Measurements from ENCODE around the gene INSR. TPM values are rescaled to one million over a fixed set of nuclear protein-coding genes. Genes with fewer than 3 reads are reported as not detected.

The INSR gene
- total RNA-seq, 1 experiment from 2014 or later = 13.7 TPM

DNA sequence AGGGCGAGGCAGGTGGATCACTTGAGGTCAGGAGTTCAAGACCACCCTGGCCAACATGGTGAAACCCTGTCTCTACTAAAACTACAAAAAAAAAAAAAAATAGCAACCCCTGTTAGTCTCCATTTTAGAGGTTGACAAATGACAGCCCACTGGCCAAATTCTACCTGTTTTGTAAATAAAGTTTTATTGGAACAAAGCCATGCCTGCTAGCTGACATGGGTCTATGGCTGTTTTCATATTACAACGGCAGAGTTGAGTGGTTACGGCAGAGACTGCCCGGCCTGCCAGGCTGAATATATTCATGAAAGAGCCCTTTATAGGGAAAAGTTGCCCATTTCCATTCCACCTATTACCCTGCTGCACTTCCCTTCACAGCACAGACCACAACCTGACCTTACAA lies 121.4 kb downstream of the INSR start:
- H3K79me2 ChIP-seq (ENCODE audit: low read length) = no peaks in the 10 kb centered on the region
- no peaks in the 10 kb centered on the region for H3K27me3 ChIP-seq (ENCODE audit: low read length)
- no peaks in the 10 kb centered on the region for H4K20me1 ChIP-seq (ENCODE audit: low read length)
- H3K4me2 ChIP-seq (ENCODE audit: low read length) = no peak overlapping the region
- no TSS peak for BruUV-seq (replicated peaks)
- no peak overlapping the region for H2AFZ ChIP-seq (ENCODE audit: low read length)
- DNase-seq (no peak), ATAC-seq (no peak)
- H3K9ac ChIP-seq (ENCODE audit: low read length) = no peak overlapping the region
- H3K4me1 ChIP-seq (ENCODE audit: insufficient read depth, low read length) = no peaks in the 10 kb centered on the region
- no peak overlapping the region for H3K4me3 ChIP-seq (ENCODE audit: low read length)
- H3K36me3 ChIP-seq (ENCODE audit: low read depth, low read length) = peaks cover 16% of the 10 kb centered on the region; the same call in 1 of the 2 replicates
- no peak for TF ChIP-seq EZH2phosphoT487 (IDR thresholded peaks at IDR 0.05; ENCODE audit: borderline replicate concordance, low read length)
- TF ChIP-seq EZH2 (IDR thresholded peaks at IDR 0.05; ENCODE audit: low read length, unreplicated experiment) = no peak
- TF ChIP-seq CTCF (conservative IDR thresholded peaks at IDR 0.05; ENCODE audit: low read depth, low read length) = no peak
- no peaks in the 10 kb centered on the region for H3K9me3 ChIP-seq (ENCODE audit: low read length)
- no peaks in the 10 kb centered on the region for H3K9me2 ChIP-seq (replicated peaks; ENCODE audit: low read length)
- POLR2A ChIA-PET (ENCODE audit: unreplicated experiment) = no interaction called here
- intact Hi-C loops (cut with micrococcal nuclease) = no loop called here
- H3F3A ChIP-seq (ENCODE audit: low read length, unreplicated experiment) = no peaks in the 10 kb centered on the region
- CTCF ChIA-PET = no interaction called here
- H3K27ac ChIP-seq (ENCODE audit: low read length) = no peak overlapping the region

GRCh38 chr19:7170983-7171382 lies 123.2 kb downstream of the INSR start:
- no peak for DNase-seq
- Histone ChIP-seq H2AFZ (ENCODE audit: low read length) (no peak overlapping the region), H3K9me2 (replicated peaks; ENCODE audit: low read length) (no peaks in the 10 kb centered on the region), H3K36me3 (ENCODE audit: low read depth, low read length) (peaks cover 16% of the 10 kb centered on the region; the same call in 1 of the 2 replicates), H3K4me3 (ENCODE audit: low read length) (no peak overlapping the region), H3F3A (ENCODE audit: low read length, unreplicated experiment) (no peaks in the 10 kb centered on the region), H4K20me1 (ENCODE audit: low read length) (no peaks in the 10 kb centered on the region), H3K9ac (ENCODE audit: low read length) (no peak overlapping the region), H3K27ac (ENCODE audit: low read length) (no peak overlapping the region), H3K79me2 (ENCODE audit: low read length) (no peaks in the 10 kb centered on the region), H3K27me3 (ENCODE audit: low read length) (no peaks in the 10 kb centered on the region), H3K9me3 (ENCODE audit: low read length) (no peaks in the 10 kb centered on the region), H3K4me2 (ENCODE audit: low read length) (no peak overlapping the region), H3K4me1 (ENCODE audit: insufficient read depth, low read length) (no peaks in the 10 kb centered on the region)
- intact Hi-C loops (cut with micrococcal nuclease) = no loop called here
- POLR2A ChIA-PET (ENCODE audit: unreplicated experiment) = no interaction called here
- CTCF ChIA-PET = no interaction called here
- no peak for ATAC-seq
- BruUV-seq (replicated peaks) = no TSS peak
- TF ChIP-seq CTCF (conservative IDR thresholded peaks at IDR 0.05; ENCODE audit: low read depth, low read length) (no peak), EZH2phosphoT487 (IDR thresholded peaks at IDR 0.05; ENCODE audit: borderline replicate concordance, low read length) (no peak), EZH2 (IDR thresholded peaks at IDR 0.05; ENCODE audit: low read length, unreplicated experiment) (no peak)

- Histone ChIP-seq H3K4me2 (ENCODE audit: low read length) (no peak overlapping the region), H3K27ac (ENCODE audit: low read length) (no peak overlapping the region), H3K9ac (ENCODE audit: low read length) (no peak overlapping the region), H3K36me3 (ENCODE audit: low read depth, low read length) (peaks cover 16% of the 10 kb centered on the region; the same call in 1 of the 2 replicates), H3K4me1 (ENCODE audit: insufficient read depth, low read length) (no peaks in the 10 kb centered on the region), H3K9me2 (replicated peaks; ENCODE audit: low read length) (no peaks in the 10 kb centered on the region), H3K79me2 (ENCODE audit: low read length) (no peaks in the 10 kb centered on the region), H3K27me3 (ENCODE audit: low read length) (no peaks in the 10 kb centered on the region), H3K4me3 (ENCODE audit: low read length) (no peak overlapping the region), H2AFZ (ENCODE audit: low read length) (no peak overlapping the region), H3K9me3 (ENCODE audit: low read length) (no peaks in the 10 kb centered on the region), H3F3A (ENCODE audit: low read length, unreplicated experiment) (no peaks in the 10 kb centered on the region), H4K20me1 (ENCODE audit: low read length) (no peaks in the 10 kb centered on the region)
- POLR2A ChIA-PET (ENCODE audit: unreplicated experiment) = no interaction called here
- DNase-seq (no peak), ATAC-seq (no peak)
- no TSS peak for BruUV-seq (replicated peaks)
- CTCF ChIA-PET = no interaction called here
- intact Hi-C loops (cut with micrococcal nuclease) = no loop called here
- TF ChIP-seq EZH2 (IDR thresholded peaks at IDR 0.05; ENCODE audit: low read length, unreplicated experiment) = no peak
- no peak for TF ChIP-seq CTCF (conservative IDR thresholded peaks at IDR 0.05; ENCODE audit: low read depth, low read length)
- no peak for TF ChIP-seq EZH2phosphoT487 (IDR thresholded peaks at IDR 0.05; ENCODE audit: borderline replicate concordance, low read length)
Measured at GRCh38 chr19:7168941-7169340, 125.3 kb downstream of the INSR start.
